Loucy (cell line): ENCODE results near the gene FMN2.

Experiments
- H2AFZ ChIP-seq: fragments of 200-600 bp; sonication (generic); 2 replicates; pipeline ENCODE4 v1.6.0; 2016; ENCODE audit warnings: antibody characterized with exemption, mild to moderate bottlenecking, low read length, moderate library complexity
- H3F3A ChIP-seq: fragments of 200-600 bp; 2 replicates; pipeline ENCODE4 v1.6.0; 2016; ENCODE audit warnings: antibody characterized with exemption, low read depth, mild to moderate bottlenecking
- H3K27me3 ChIP-seq: fragments of 200-600 bp; sonication (generic); 2 replicates; pipeline ENCODE4 v1.6.1; 2014; ENCODE audit warnings: low read length, mild to moderate bottlenecking; ENCODE audit not compliant: insufficient read depth, poor library complexity, severe bottlenecking
- H3K36me3 ChIP-seq: fragments of 200-600 bp; sonication (generic); 2 replicates; pipeline ENCODE4 v1.6.1; 2016; ENCODE audit warnings: low read length; ENCODE audit not compliant: insufficient read depth
- H3K4me1 ChIP-seq: fragments of 200-600 bp; sonication (generic); 2 replicates; pipeline ENCODE4 v1.5.1; 2014; ENCODE audit warnings: low read length, mild to moderate bottlenecking; ENCODE audit not compliant: insufficient read depth, poor library complexity, severe bottlenecking
- H3K4me2 ChIP-seq: fragments of 200-600 bp; sonication (generic); 2 replicates; pipeline ENCODE4 v1.6.0; 2014; ENCODE audit warnings: antibody characterized with exemption, low read length, low read depth, mild to moderate bottlenecking; ENCODE audit not compliant: poor library complexity, severe bottlenecking
- H3K4me3 ChIP-seq: fragments of 200-600 bp; sonication (generic); 2 replicates; pipeline ENCODE4 v1.5.1; 2014; ENCODE audit warnings: low read length, mild to moderate bottlenecking, mixed read lengths; ENCODE audit not compliant: poor library complexity, severe bottlenecking
- H3K79me2 ChIP-seq: fragments of 200-600 bp; sonication (generic); 2 replicates; pipeline ENCODE4 v1.6.1; 2014; ENCODE audit warnings: low read length; ENCODE audit not compliant: insufficient read depth
- H3K9ac ChIP-seq: fragments of 200-600 bp; sonication (generic); 2 replicates; pipeline ENCODE4 v1.6.0; 2014; ENCODE audit warnings: mild to moderate bottlenecking, low read depth, low read length, moderate library complexity; ENCODE audit not compliant: poor library complexity, severe bottlenecking
- H3K9me2 ChIP-seq: fragments of 200-600 bp; sonication (generic); replicated peaks from 2 replicates; pipeline ENCODE4 v1.6.1; 2016; ENCODE audit warnings: low read depth, low read length, mixed read lengths
- H3K9me3 ChIP-seq: fragments of 200-600 bp; sonication (generic); 2 replicates; pipeline ENCODE4 v1.6.1; 2014; ENCODE audit warnings: mild to moderate bottlenecking, antibody characterized with exemption, low read length, low read depth; ENCODE audit not compliant: insufficient read depth
- H4K20me1 ChIP-seq: fragments of 200-600 bp; sonication (generic); 2 replicates; pipeline ENCODE4 v1.6.0; 2014; ENCODE audit warnings: antibody characterized with exemption, low read length, mild to moderate bottlenecking; ENCODE audit not compliant: insufficient read depth, poor library complexity, severe bottlenecking
- EZH2phosphoT487 ChIP-seq: fragments of 200-600 bp; IDR thresholded peaks from 2 replicates; pipeline ENCODE4 v1.6.1; 2018; ENCODE audit warnings: antibody characterized with exemption, mild to moderate bottlenecking, moderate library complexity, borderline replicate concordance
- TF ChIP-seq, protein P1 (sequence below): fragments of 200-600 bp; sonication (generic); conservative IDR thresholded peaks from 2 replicates; pipeline ENCODE4 v1.5.1; 2014; ENCODE audit warnings: mild to moderate bottlenecking, antibody characterized with exemption, low read length

FMN2 gene

DNA sequence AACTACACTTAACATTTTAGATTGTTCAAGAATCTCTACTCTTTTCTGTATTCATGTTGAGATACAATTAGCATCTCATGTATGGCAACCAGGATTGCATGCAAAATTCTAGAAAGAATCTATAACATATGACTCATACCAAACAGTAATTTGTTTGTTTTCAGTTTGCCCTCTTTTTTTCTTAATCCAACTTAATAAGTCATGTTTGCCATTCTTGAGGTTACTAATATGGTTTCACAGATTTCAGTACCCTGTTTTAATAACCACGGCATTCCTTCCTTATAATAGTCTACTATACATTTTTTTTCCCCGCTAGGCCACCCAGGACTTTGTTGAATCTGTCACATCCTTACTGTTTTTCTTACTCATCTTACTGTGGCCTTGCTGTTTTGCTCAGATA lies 140.8 kb downstream of the FMN2 start:
- no peak overlapping the region for H3K4me2 ChIP-seq
- H3K27me3 ChIP-seq: no peaks in the 10 kb centered on the region
- H4K20me1 ChIP-seq: no peaks in the 10 kb centered on the region
- no peak overlapping the region for H2AFZ ChIP-seq
- H3K4me1 ChIP-seq: no peaks in the 10 kb centered on the region
- no peaks in the 10 kb centered on the region for H3K9me2 ChIP-seq
- no peaks in the 10 kb centered on the region for H3K9me3 ChIP-seq
- no peaks in the 10 kb centered on the region for H3K36me3 ChIP-seq
- TF ChIP-seq EZH2phosphoT487: no peak
- TF ChIP-seq, protein P1, sequence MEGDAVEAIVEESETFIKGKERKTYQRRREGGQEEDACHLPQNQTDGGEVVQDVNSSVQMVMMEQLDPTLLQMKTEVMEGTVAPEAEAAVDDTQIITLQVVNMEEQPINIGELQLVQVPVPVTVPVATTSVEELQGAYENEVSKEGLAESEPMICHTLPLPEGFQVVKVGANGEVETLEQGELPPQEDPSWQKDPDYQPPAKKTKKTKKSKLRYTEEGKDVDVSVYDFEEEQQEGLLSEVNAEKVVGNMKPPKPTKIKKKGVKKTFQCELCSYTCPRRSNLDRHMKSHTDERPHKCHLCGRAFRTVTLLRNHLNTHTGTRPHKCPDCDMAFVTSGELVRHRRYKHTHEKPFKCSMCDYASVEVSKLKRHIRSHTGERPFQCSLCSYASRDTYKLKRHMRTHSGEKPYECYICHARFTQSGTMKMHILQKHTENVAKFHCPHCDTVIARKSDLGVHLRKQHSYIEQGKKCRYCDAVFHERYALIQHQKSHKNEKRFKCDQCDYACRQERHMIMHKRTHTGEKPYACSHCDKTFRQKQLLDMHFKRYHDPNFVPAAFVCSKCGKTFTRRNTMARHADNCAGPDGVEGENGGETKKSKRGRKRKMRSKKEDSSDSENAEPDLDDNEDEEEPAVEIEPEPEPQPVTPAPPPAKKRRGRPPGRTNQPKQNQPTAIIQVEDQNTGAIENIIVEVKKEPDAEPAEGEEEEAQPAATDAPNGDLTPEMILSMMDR: no peak
- no peak overlapping the region for H3K9ac ChIP-seq
- no peaks in the 10 kb centered on the region for H3K79me2 ChIP-seq
- no peak overlapping the region for H3K4me3 ChIP-seq
- H3F3A ChIP-seq: no peaks in the 10 kb centered on the region

DNA sequence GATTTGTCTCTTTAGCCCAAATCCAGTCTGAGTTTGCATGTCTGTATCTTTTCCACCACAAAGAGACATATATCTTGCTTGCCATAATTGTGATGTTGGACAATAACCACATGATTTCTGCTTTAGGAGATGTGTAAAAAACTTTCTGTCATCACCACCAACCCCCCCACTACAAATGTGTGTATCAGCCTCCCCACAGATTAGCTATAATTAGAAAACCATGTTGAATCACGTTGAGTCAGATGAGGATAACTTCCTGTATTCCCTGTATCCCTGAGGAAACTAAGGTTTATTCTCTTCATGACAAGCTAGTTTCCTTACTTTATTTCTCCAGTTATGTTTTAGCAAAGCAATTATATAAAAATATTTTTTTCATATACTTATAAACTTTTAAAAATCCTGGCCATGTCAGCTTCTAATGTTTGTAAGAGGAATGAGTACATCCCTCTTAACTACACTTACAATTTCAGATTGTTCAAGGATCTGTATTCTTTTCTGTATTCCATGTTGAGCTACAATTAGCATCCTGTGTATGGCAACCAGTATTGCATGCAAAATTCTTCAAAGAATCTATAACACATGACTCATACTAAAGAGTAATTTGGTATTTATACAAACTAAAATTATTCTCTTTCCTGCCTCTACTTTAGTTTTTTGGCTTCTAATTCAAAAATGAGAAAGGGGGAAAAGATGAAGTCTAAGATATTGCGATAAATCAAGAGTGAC lies 143.0 kb downstream of the FMN2 start:
- H3K4me1 ChIP-seq: no peaks in the 10 kb centered on the region
- H4K20me1 ChIP-seq: no peaks in the 10 kb centered on the region
- H3F3A ChIP-seq: no peaks in the 10 kb centered on the region
- no peak overlapping the region for H3K9ac ChIP-seq
- TF ChIP-seq EZH2phosphoT487: no peak
- TF ChIP-seq, protein P1: no peak
- no peaks in the 10 kb centered on the region for H3K36me3 ChIP-seq
- H2AFZ ChIP-seq: no peak overlapping the region
- no peaks in the 10 kb centered on the region for H3K9me3 ChIP-seq
- H3K4me3 ChIP-seq: no peak overlapping the region
- H3K79me2 ChIP-seq: no peaks in the 10 kb centered on the region
- no peaks in the 10 kb centered on the region for H3K9me2 ChIP-seq
- H3K27me3 ChIP-seq: no peaks in the 10 kb centered on the region
- no peak overlapping the region for H3K4me2 ChIP-seq

DNA sequence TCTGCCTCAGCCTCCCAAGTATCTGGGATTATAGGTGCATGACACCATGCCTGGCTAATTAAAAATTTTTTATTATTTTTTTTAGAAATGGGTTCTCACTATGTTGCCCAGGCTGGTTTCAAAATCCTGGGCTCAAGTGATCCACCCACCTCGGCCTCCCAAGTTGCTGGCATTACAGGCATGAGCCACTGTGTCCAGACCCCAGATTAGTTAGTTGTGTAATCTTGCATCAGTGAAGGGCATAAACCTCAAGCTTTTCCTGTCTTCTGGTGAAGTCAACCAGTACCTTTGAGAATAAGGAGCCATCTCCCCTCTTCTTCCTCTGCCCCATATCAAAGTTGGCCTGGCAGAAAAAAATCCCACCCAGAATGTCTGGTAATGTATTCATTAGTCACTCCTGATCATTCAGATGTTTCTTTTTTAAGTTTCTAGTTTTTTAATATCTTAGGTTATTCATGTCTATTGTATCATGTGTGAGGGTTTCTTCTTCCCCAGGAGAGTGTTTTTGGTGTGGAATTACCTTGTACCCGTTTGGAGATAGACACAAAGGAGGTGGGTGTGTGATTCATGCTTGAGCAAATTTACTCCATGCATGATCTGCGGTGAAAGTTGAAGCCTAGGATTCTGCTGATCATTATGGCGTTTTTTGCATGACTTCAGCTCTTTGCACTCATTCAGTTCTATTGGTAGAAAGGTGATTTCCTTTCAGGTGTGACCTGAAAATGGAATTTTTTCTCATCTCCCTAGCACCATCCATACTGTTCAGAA lies 144.0 kb downstream of the FMN2 start:
- no peaks in the 10 kb centered on the region for H3K9me2 ChIP-seq
- H3K9ac ChIP-seq: no peak overlapping the region
- H3K9me3 ChIP-seq: no peaks in the 10 kb centered on the region
- H3K4me1 ChIP-seq: no peaks in the 10 kb centered on the region
- no peaks in the 10 kb centered on the region for H3K79me2 ChIP-seq
- no peaks in the 10 kb centered on the region for H3F3A ChIP-seq
- H4K20me1 ChIP-seq: no peaks in the 10 kb centered on the region
- no peak for TF ChIP-seq EZH2phosphoT487
- TF ChIP-seq, protein P1: no peak
- H2AFZ ChIP-seq: no peak overlapping the region
- H3K36me3 ChIP-seq: no peaks in the 10 kb centered on the region
- H3K4me2 ChIP-seq: no peak overlapping the region
- no peak overlapping the region for H3K4me3 ChIP-seq
- H3K27me3 ChIP-seq: no peaks in the 10 kb centered on the region
